ENCODE results near the gene NEK10. TPM values are rescaled to one million over a fixed set of nuclear protein-coding genes. Genes with fewer than 3 reads are reported as not detected.

NEK10 gene
- total RNA-seq, 4 donors from 2014 or later = 1.6 to 2.6 (median 2.0) TPM

DNA sequence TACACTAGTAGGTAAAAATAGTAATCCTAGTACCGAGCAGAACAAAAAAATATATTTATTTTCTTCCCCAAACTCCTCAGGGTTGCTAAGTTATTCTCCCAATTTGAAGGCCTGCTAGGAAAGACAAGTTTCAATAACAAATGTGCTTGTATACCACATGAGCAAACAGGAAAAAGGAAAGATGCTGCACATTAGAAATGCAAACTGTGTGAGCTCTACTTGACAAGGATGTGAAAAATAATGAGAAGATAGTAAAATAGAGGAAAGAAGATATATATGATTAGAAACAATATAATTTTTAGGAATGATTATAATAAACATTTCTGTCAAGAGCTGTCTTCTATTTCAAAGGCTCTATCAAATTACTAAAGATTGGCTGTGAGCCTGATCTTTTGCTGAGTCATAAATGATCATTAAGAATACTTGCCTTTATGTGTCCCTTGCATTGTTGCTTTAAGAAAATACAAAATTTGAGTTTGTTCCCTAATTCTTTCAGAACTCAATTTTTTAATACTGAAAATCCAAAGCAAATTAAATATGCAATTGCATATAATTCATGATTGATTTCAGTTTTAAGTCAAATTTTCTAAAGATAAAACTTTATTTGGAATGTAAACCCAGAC, 174.2 kb downstream of the NEK10 start:
- no peaks in the 10 kb centered on the region for H3K27me3 ChIP-seq
- no peaks in the 10 kb centered on the region for H3K36me3 ChIP-seq
- H3K4me3 ChIP-seq (replicated peaks in 1 of 3) = no peak overlapping the region
- TF ChIP-seq CTCF (IDR thresholded peaks at IDR 0.05) = no peak
- TF ChIP-seq POLR2A (IDR thresholded peaks at IDR 0.05) = no peak
- no peak for DNase-seq
- 0 to 33% methylated on average over 1 of the region's 1 CpG for WGBS, 2 donors
- intact Hi-C loops (cut with DNase I) = no loop called here
- no peaks in the 10 kb centered on the region for H3K4me1 ChIP-seq
- H3K27ac ChIP-seq = no peak overlapping the region
- no peaks in the 10 kb centered on the region for H3K9me3 ChIP-seq

- Histone ChIP-seq H3K9me3 (no peaks in the 10 kb centered on the region), H3K4me3 (replicated peaks in 1 of 3) (no peak overlapping the region), H3K36me3 (no peaks in the 10 kb centered on the region), H3K4me1 (no peaks in the 10 kb centered on the region), H3K27me3 (no peaks in the 10 kb centered on the region), H3K27ac (no peak overlapping the region)
- 84 to 85% methylated on average over 2 of the region's 2 CpGs for WGBS, 2 donors
- no peak for TF ChIP-seq POLR2A (IDR thresholded peaks at IDR 0.05)
- TF ChIP-seq CTCF (IDR thresholded peaks at IDR 0.05) = no peak
- intact Hi-C loops (cut with DNase I) = no loop called here
- no peak for DNase-seq
Measured at GRCh38 chr3:27193056-27193455, 176.1 kb downstream of the NEK10 start.

GRCh38 chr3:27186013-27186412, 183.2 kb downstream of the NEK10 start:
- Histone ChIP-seq H3K9me3 (no peaks in the 10 kb centered on the region), H3K4me3 (replicated peaks in 1 of 3) (no peak overlapping the region), H3K27ac (no peak overlapping the region), H3K36me3 (no peaks in the 10 kb centered on the region), H3K4me1 (no peaks in the 10 kb centered on the region), H3K27me3 (no peaks in the 10 kb centered on the region)
- 86 to 92% methylated on average over 5 of the region's 5 CpGs for WGBS, 2 donors
- no peak for TF ChIP-seq CTCF (IDR thresholded peaks at IDR 0.05)
- DNase-seq = no peak
- intact Hi-C loops (cut with DNase I) = no loop called here

- Histone ChIP-seq H3K9me3 (no peaks in the 10 kb centered on the region), H3K36me3 (no peaks in the 10 kb centered on the region), H3K27me3 (no peaks in the 10 kb centered on the region), H3K4me3 (replicated peaks in 1 of 3) (no peak overlapping the region), H3K27ac (no peak overlapping the region), H3K4me1 (no peaks in the 10 kb centered on the region)
- no peak for DNase-seq
- TF ChIP-seq POLR2A (IDR thresholded peaks at IDR 0.05) (no peak), CTCF (IDR thresholded peaks at IDR 0.05) (no peak)
- intact Hi-C loops (cut with DNase I) = no loop called here
- 71 to 77% methylated on average over 2 of the region's 2 CpGs for WGBS, 2 donors
Measured at GRCh38 chr3:27185231-27185989, 183.8 kb downstream of the NEK10 start.

DNA sequence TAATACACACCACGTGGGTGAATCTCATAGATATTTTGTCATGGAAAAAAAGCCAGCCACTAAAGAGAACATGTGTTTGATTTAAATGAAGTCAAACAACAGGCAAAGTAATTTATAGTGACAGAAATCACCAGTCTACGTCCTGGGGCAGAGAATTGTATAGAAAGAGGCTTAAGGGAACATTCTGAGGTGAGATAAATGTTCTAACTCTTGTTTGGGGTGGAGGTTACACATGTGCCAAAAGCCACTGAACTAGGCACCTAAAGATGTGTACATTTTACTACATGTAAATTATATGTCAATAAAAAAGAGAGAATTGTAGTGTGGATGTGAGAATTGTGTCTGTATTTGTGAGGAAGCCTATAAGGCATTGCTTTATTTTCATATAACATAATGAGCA, 184.9 kb downstream of the NEK10 start:
- Histone ChIP-seq H3K4me3 (replicated peaks in 1 of 3) (no peak overlapping the region), H3K36me3 (no peaks in the 10 kb centered on the region), H3K9me3 (no peaks in the 10 kb centered on the region), H3K27me3 (no peaks in the 10 kb centered on the region), H3K27ac (no peak overlapping the region), H3K4me1 (no peaks in the 10 kb centered on the region)
- no peak for DNase-seq
- WGBS, 2 donors = 71 to 75% methylated on average over 2 of the region's 2 CpGs
- TF ChIP-seq CTCF (IDR thresholded peaks at IDR 0.05) (no peak), POLR2A (IDR thresholded peaks at IDR 0.05) (no peak)
- intact Hi-C loops (cut with DNase I) = no loop called here

All from thyroid gland (tissue), 4 donors.